Lower leg skin (tissue), 3 donors: ENCODE data around the gene CPSF7.
A peak's percentile ranks its signal among the peaks of the same experiment; 100 is the strongest.

Experiments
- POLR2A ChIP-seq, 2 donors: fragments of 450-650 bp; IDR thresholded peaks; one replicate each; pipeline ENCODE4 v1.6.1; 2016 to 2017; ENCODE audit warnings: antibody characterized with exemption in 2 of 2, mild to moderate bottlenecking in 1 of 2, moderate library complexity in 1 of 2
- TF ChIP-seq, protein P1 (sequence below), 3 donors: fragments of 450-650 bp; IDR thresholded peaks; one replicate each; pipeline ENCODE4 v1.5.1; 2016; ENCODE audit warnings: antibody characterized with exemption in 3 of 3, mild to moderate bottlenecking in 3 of 3, moderate library complexity in 2 of 3

DNA sequence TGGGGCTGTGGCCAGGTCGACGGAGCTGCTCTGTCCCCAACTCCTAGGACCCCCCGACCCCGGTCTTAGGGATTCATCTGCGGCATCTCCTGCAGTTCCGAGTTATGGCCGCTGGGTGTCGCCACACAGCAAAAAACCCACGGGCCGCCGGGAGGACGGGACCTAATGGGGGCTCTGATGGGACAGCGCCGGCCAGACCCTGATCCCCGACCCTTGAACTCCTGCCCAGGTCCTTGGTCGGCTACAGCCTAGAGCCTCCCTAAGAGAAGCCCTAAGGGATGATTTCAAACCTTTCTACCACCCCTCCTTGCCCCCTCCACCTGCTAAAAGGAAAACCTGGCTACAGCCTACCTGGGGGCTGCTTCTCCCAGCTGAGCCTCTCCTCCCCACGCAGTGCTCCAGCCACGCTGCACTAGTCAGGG, 48.0 kb upstream of the CPSF7 start:
- TF ChIP-seq, protein P1, sequence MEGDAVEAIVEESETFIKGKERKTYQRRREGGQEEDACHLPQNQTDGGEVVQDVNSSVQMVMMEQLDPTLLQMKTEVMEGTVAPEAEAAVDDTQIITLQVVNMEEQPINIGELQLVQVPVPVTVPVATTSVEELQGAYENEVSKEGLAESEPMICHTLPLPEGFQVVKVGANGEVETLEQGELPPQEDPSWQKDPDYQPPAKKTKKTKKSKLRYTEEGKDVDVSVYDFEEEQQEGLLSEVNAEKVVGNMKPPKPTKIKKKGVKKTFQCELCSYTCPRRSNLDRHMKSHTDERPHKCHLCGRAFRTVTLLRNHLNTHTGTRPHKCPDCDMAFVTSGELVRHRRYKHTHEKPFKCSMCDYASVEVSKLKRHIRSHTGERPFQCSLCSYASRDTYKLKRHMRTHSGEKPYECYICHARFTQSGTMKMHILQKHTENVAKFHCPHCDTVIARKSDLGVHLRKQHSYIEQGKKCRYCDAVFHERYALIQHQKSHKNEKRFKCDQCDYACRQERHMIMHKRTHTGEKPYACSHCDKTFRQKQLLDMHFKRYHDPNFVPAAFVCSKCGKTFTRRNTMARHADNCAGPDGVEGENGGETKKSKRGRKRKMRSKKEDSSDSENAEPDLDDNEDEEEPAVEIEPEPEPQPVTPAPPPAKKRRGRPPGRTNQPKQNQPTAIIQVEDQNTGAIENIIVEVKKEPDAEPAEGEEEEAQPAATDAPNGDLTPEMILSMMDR (IDR thresholded peaks at IDR 0.05), result peak in 1 of 3 donors; percentile 53
- no peak for TF ChIP-seq POLR2A (IDR thresholded peaks at IDR 0.05)
